Measurements from ENCODE around the gene SLC25A12.

The SLC25A12 gene

DNA sequence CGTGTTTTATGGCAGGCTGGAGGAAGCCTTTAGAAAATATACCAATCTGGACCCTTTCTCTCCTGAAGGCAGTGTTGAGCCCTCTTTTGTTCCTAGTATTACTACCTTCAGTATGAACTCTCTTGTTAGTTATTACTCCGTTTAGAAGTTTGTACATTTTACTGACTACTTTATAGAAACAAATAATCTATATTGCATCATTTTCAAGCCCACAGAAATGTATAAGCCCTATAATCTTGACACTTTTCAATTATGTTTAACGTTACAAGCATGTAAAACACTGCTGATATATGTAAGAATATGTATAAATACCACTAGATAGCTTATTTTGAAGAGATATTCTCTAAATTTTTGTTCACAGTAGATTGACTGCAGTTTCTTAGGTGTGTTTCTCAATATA, 64.0 kb downstream of the SLC25A12 start:
- TF ChIP-seq TAF1 (IDR thresholded peaks at IDR 0.05; ENCODE audit: borderline replicate concordance, insufficient read depth, low read length): no peak
- no peak for TF ChIP-seq POLR2AphosphoS5 (IDR thresholded peaks at IDR 0.05; ENCODE audit: low read depth, low read length)
- TF ChIP-seq SIN3A (IDR thresholded peaks at IDR 0.05; ENCODE audit: borderline replicate concordance, insufficient read depth, low read length): no peak
- TF ChIP-seq, protein P1, sequence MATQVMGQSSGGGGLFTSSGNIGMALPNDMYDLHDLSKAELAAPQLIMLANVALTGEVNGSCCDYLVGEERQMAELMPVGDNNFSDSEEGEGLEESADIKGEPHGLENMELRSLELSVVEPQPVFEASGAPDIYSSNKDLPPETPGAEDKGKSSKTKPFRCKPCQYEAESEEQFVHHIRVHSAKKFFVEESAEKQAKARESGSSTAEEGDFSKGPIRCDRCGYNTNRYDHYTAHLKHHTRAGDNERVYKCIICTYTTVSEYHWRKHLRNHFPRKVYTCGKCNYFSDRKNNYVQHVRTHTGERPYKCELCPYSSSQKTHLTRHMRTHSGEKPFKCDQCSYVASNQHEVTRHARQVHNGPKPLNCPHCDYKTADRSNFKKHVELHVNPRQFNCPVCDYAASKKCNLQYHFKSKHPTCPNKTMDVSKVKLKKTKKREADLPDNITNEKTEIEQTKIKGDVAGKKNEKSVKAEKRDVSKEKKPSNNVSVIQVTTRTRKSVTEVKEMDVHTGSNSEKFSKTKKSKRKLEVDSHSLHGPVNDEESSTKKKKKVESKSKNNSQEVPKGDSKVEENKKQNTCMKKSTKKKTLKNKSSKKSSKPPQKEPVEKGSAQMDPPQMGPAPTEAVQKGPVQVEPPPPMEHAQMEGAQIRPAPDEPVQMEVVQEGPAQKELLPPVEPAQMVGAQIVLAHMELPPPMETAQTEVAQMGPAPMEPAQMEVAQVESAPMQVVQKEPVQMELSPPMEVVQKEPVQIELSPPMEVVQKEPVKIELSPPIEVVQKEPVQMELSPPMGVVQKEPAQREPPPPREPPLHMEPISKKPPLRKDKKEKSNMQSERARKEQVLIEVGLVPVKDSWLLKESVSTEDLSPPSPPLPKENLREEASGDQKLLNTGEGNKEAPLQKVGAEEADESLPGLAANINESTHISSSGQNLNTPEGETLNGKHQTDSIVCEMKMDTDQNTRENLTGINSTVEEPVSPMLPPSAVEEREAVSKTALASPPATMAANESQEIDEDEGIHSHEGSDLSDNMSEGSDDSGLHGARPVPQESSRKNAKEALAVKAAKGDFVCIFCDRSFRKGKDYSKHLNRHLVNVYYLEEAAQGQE (IDR thresholded peaks at IDR 0.05; ENCODE audit: insufficient read depth in 1 of 2, low read depth in 2 of 2, low read length in 2 of 2): no peak
- TF ChIP-seq FOXP2 (optimal IDR thresholded peaks at IDR 0.05; ENCODE audit: borderline replicate concordance, extremely low read depth, extremely low read length, insufficient read depth): no peak

DNA sequence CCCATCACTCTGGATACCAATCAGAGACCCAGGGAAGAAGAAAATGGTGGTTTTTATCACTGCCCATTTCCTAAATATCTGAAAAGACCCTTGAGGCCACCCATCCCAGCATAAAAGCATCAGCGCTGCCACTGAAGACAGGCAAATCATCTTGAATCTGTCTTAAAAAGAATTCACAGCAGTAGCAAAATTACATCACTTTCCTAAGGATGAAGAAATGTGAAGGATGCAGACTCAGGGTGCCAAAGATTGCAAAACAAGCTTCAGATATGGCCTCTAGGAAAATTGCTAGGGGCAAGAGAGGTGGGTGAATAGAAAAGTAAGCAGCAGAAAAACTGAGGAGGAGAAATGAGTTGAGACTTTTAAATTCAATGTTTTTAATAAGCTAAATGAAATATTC, 70.0 kb downstream of the SLC25A12 start:
- TF ChIP-seq, protein P1 (IDR thresholded peaks at IDR 0.05; ENCODE audit: insufficient read depth in 1 of 2, low read depth in 2 of 2, low read length in 2 of 2): no peak
- TF ChIP-seq TAF1 (IDR thresholded peaks at IDR 0.05; ENCODE audit: borderline replicate concordance, insufficient read depth, low read length) (no peak), SIN3A (IDR thresholded peaks at IDR 0.05; ENCODE audit: borderline replicate concordance, insufficient read depth, low read length) (no peak), POLR2AphosphoS5 (IDR thresholded peaks at IDR 0.05; ENCODE audit: low read depth, low read length) (no peak), FOXP2 (optimal IDR thresholded peaks at IDR 0.05; ENCODE audit: borderline replicate concordance, extremely low read depth, extremely low read length, insufficient read depth) (no peak)

DNA sequence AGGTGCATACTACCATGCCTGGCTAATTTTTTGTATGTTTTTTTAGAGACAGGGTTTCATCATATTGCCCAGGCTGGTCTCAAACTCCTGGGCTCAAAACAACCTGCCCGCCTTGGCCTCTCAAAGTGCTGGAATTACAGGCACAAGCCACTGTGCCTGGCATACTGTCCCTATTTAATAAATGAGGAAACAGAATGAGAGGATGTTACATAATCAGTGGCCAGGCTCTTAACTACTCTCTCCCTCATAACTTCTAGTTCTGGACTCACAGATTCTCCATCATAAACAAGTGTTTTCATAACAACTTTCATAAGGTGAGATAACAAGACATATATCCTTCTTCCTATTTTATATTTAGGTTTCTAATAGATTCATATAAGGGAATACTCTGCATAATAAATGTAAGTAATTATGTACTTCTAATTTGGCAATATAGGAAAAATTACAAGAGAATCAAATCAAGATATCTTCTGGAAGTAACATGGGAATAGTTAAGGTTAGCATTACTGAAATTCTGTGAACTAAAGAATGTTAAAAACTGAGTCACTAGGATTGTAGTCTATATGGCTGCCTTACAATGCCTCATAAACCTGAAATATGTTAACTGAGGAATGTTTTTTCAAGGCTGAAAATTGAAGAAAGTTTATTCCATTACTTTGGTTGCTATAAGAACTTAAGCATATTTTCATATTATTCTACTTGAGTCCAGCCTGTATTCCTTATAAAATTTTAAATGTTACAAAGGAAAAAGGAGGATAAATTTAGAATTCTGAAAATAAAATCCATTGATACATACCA, 71.3 kb downstream of the SLC25A12 start:
- TF ChIP-seq POLR2AphosphoS5 (IDR thresholded peaks at IDR 0.05; ENCODE audit: low read depth, low read length) (no peak), SIN3A (IDR thresholded peaks at IDR 0.05; ENCODE audit: borderline replicate concordance, insufficient read depth, low read length) (no peak), FOXP2 (optimal IDR thresholded peaks at IDR 0.05; ENCODE audit: borderline replicate concordance, extremely low read depth, extremely low read length, insufficient read depth) (no peak), TAF1 (IDR thresholded peaks at IDR 0.05; ENCODE audit: borderline replicate concordance, insufficient read depth, low read length) (no peak)
- TF ChIP-seq, protein P1 (IDR thresholded peaks at IDR 0.05; ENCODE audit: insufficient read depth in 1 of 2, low read depth in 2 of 2, low read length in 2 of 2): no peak

DNA sequence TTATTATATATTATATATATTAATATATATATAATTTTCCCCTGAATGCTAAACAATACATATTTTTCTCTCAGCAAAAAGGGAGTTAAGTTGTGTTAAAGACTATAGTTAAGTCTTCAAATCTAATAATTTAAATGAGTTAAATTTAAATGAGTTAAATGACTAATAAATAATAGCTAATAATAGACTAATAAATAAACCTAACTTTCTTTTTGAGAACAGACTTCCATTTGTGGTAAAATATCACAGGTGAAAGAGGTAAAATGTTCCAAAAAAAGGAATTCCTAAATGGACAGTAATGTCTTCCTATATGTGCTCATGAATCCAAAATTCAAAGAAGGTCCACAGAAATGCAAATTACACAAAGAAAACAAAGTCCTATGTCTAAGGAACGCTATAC, 74.6 kb downstream of the SLC25A12 start:
- no peak for TF ChIP-seq TAF1 (IDR thresholded peaks at IDR 0.05; ENCODE audit: borderline replicate concordance, insufficient read depth, low read length)
- no peak for TF ChIP-seq FOXP2 (optimal IDR thresholded peaks at IDR 0.05; ENCODE audit: borderline replicate concordance, extremely low read depth, extremely low read length, insufficient read depth)
- TF ChIP-seq, protein P1 (IDR thresholded peaks at IDR 0.05; ENCODE audit: insufficient read depth in 1 of 2, low read depth in 2 of 2, low read length in 2 of 2): no peak
- no peak for TF ChIP-seq SIN3A (IDR thresholded peaks at IDR 0.05; ENCODE audit: borderline replicate concordance, insufficient read depth, low read length)
- no peak for TF ChIP-seq POLR2AphosphoS5 (IDR thresholded peaks at IDR 0.05; ENCODE audit: low read depth, low read length)

All from PFSK-1 (cell line).